D721Med (cell line): Measurements from ENCODE around the gene C3.

Experiments used
- DNase-seq: peaks from one replicate; pipeline ENCODE4 v3.0.0; 2011; ENCODE audit warnings: low spot score; ENCODE audit not compliant: insufficient read length
- FAIRE-seq: peaks from 2 replicates; lab custom pipeline; 2011; peaks lifted over from hg19 to GRCh38; lab: Jason Lieb, UNC
- CTCF ChIP-seq: IDR thresholded peaks from 2 replicates; pipeline ENCODE4 v1.5.1; 2012; ENCODE audit warnings: mild to moderate bottlenecking, control low read depth; ENCODE audit not compliant: insufficient read depth; ENCODE audit errors: missing control alignments

C3 gene

GRCh38 chr19:6685962-6686627 is 34.4 kb downstream of the C3 start:
- TF ChIP-seq CTCF = no peak
- DNase-seq (no peak), FAIRE-seq (no peak)

DNA sequence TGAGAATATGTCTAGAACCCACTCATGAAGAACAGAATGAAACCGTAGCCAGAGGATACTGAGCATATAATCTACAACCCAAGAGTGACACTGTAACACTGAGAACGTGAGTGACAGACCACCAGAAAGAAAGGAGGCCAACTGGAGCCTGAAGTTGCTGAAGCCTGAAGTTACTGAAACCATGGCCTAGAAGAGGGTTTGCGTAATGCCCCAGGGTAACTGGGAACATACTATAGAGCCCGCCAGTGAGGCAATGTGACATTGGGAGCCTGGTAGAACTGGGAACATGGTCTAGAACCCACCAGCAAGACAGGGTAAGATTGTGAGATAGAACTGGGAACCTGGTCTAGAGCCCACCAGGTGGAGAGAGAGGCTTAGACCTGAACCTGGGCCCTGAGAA is 35.0 kb downstream of the C3 start:
- no peak for DNase-seq
- no peak for FAIRE-seq
- no peak for TF ChIP-seq CTCF

DNA sequence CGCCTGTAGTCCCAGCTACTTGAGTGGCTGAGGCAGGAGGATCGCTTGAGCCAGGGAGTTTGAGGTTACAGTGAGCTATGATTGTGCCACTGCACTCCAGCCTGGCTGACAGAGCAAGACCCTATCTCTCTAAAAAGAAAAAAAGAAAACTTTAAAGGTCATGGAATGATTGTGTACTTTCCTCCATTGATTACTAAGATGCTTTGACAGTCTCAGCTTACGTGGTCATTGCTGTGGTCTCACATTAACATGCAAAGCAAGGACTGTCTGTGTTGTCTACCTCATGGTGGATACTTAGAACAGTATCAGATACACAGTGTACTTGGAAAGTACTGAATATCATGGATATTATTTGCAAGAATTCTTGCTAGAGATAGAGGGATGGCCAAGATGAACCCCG is 36.5 kb downstream of the C3 start:
- no peak for FAIRE-seq
- no peak for DNase-seq
- TF ChIP-seq CTCF = no peak

GRCh38 chr19:6682607-6683128 is 37.8 kb downstream of the C3 start:
- no peak for FAIRE-seq

GRCh38 chr19:6680141-6680540 is 40.3 kb downstream of the C3 start:
- FAIRE-seq = no peak
- no peak for DNase-seq
- TF ChIP-seq CTCF = no peak

More at GRCh38 chr19:6682607-6683128, 37.8 kb downstream of the C3 start:
- no peak for TF ChIP-seq CTCF
- no peak for DNase-seq

- DNase-seq (no peak), FAIRE-seq (no peak)
- TF ChIP-seq CTCF = no peak
Observed at GRCh38 chr19:6679139-6679538, 41.3 kb downstream of the C3 start.

DNA sequence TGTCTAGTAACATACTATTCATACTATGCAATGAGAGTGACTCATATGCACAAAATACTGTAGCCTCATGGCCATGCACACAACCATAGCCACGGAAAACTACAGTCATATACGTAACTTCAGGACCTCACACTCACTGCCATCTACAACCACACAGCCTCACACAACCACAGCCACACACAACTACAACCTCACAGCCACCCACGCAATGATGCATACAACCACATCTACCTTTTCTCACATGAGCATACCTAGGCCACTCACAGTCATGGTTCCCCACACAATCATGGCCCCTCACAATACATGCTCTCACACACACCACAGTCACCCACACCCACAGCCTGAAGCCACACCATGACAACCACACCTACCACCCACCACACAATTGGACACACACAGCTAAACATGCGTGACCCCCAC is 41.8 kb downstream of the C3 start:
- DNase-seq (no peak), FAIRE-seq (no peak)
- no peak for TF ChIP-seq CTCF
